DND-41 (cell line): ENCODE measurements around the gene DOCK9.

Source experiments
- CTCF ChIP-seq: IDR thresholded peaks from 2 replicates; pipeline ENCODE4 v1.5.1; 2012; ENCODE audit warnings: borderline replicate concordance, low read length, moderate library complexity, mild to moderate bottlenecking; ENCODE audit not compliant: poor library complexity, severe bottlenecking; ENCODE audit errors: extremely low read depth
- EZH2 ChIP-seq: IDR thresholded peaks from 3 replicates; pipeline ENCODE4 v1.6.1; 2012; ENCODE audit warnings: borderline replicate concordance, low read depth, mild to moderate bottlenecking, moderate library complexity, low read length, inconsistent platforms; ENCODE audit not compliant: severe bottlenecking

- TF ChIP-seq CTCF = no peak
- no peak for TF ChIP-seq EZH2
These were observed 201.8 kb downstream of the DOCK9 start for GRCh38 chr13:98775844-98776598.
